Measurements from ENCODE around the gene CALCB.

Gene CALCB

DNA sequence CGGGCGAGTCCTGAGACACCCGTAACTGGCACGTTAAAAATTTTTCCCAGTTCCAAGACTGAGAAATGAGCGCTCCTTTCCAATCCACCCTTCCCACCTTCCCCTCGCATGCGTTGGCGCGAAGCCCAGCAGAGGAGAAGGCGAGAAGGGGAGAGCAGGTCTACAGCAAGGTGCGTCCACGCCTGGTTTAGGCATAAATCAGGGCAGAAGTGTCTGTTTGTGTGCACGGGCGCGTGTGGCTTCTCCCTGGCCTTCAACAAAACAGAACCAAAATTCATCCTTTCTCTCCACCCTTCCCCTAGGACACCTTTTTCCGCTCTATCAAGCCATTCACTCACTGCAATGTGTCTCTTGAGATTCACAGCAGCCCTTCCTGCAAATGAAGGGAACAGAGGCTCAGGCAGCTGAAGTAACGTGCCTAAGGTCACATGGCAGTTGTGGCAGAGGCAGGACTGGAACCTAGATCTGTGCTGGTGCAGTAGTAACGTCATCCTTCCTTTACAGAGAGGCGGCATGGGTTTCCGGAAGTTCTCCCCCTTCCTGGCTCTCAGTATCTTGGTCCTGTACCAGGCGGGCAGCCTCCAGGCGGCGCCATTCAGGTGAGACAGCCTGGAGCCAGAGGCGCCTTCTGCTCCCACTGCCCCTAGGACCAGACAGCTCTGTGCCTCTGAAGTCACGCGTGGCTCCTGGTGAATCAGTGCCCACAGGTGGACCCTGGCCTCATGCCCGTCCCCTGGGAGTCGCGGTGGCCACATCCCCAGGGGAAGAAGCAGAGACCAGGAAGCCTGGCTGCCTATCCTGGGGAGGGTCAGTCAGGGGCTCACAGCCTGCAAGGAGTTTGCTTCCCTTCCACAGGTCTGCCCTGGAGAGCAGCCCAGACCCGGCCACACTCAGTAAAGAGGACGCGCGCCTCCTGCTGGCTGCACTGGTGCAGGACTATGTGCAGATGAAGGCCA lies 1.1 kb downstream of the CALCB start:
- DNase-seq = peak in 46 of 51 donors; percentile 6 to 81 (median 48)

DNA sequence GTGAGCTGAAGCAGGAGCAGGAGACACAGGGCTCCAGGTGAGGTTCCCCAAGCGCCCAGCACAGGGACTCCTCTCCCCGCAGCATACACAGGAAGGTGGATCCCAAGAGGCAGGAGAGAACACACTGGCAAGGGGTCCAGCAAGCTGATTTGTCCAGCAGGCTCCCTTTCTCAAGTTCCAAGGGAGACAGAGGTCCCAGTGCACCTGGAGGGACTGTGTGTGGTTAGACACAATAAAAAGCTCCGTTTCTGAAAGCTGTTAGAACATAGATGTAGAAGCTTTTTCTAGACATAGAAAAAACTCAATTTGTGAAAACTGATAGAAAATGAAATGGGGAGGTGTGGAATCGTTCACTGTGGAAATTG lies 1.8 kb downstream of the CALCB start:
- no peak for DNase-seq

DNA sequence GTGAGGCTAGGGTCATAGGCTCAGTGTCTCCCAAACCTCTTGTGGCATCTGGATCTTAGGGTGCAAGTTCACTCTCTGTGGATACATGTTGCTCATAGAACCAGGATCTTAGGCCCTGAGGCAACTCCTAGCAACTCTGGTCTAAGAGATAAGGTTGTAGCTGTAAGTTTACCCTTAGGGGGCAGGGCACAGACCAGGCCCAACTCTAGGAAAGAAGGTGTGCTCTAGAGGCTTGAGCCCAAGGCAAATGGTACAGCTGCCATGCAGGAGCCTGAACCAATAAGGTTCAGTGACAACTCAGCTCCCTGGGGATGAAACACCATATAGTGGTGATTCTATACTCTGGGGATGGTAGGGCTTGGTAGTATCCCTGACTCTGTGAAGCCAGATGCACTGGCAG lies 17.8 kb downstream of the CALCB start:
- no peak for DNase-seq

DNA sequence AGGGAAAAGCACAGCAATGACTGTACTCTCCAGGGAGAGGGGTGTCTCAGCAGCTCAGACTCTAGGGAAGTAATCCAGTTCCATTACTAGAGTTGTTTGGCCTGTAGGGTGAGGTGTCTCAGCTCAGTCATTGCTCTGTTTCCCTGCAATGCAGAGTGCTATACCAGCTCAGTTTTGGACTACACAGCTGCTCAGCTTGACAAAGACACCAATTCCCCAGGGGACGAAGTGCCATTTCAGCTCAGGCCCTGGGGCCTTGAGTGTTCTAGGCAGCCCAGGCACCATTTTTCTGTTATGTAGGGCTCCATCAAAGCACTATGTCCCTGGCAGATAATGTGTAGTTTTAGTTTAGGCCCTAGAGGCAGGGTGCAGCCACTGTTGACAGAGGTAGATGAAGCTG lies 18.2 kb downstream of the CALCB start:
- no peak for DNase-seq

DNA sequence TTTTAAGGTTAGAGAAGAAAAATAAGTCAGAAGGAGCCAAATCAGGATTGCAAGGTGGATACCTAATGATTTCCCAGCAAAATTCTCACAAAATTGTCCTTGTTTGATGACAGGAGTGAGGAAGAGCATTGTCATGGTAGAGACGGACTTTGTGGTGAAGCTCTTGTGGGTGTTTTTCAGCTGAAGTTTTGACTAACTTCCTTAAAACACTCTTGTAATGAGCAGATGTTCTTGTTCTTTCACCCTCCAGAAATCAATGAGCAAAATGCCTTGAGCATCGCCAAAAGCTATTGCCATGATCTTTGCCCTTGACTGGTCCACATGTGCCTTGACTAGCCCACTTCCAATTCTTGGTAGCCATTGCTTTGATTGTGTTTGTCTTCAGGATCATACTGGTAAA lies 20.0 kb downstream of the CALCB start:
- DNase-seq = no peak

DNA sequence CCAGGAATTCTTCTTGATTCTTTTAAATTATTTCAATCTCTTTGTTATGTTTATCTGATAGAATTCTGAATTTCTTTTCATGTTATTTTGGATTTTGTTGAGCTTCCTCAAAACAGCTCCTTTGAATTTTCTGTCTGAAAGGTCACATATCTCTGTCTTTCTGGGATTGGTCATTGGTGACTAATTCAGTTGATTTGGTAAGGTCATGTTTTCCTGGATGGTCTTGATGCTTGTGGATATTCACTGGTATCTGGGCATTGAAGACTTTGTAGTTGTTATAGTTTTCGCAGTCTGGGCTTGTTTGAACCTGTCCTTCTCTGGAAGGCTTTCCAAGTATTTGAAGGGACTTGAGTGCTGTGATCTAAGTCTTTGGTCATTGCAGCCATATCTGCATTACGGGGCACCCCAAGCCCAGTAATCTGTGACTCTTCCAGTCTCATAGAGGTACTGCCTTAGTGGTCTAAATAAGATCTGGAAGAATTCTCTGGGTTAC lies 22.4 kb downstream of the CALCB start:
- no peak for DNase-seq

DNA sequence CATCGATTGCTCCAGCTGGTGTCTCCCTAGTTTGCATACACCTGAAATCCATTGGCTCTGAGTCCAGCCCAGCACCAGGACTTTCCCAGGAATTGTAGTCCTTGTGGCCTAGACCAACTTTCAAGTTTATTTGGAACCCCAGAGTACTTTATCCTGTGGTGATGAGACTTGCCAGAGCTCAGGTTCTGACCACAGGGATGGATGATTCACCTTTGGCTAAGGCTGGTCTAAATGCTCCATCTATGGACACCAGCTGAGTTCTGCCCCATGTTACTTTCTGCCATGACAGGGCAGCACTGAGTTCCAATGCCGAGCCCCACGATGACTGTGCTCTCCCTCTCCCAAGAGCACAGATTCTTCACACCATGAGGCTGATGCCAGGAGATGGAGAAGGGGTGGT lies 24.0 kb downstream of the CALCB start:
- no peak for DNase-seq

DNA sequence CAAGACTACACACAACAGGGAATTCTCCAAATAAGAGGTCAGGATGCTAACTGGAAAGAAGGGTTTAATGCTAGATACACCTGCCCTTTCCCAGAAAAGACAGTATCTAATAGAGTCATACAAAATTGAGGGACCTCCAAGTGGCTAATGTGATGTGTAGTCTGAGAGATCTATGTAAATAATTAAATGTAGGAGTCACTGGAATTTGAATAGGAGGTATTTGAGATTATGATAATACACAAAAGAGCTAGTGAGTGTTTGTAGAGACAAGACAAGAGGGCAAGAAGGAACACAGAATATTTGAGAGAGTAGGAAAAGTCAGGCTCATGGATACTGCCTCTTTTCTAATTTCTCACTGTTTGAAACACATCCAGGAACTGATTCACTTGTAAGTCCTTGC lies 25.9 kb downstream of the CALCB start:
- no peak for DNase-seq

DNA sequence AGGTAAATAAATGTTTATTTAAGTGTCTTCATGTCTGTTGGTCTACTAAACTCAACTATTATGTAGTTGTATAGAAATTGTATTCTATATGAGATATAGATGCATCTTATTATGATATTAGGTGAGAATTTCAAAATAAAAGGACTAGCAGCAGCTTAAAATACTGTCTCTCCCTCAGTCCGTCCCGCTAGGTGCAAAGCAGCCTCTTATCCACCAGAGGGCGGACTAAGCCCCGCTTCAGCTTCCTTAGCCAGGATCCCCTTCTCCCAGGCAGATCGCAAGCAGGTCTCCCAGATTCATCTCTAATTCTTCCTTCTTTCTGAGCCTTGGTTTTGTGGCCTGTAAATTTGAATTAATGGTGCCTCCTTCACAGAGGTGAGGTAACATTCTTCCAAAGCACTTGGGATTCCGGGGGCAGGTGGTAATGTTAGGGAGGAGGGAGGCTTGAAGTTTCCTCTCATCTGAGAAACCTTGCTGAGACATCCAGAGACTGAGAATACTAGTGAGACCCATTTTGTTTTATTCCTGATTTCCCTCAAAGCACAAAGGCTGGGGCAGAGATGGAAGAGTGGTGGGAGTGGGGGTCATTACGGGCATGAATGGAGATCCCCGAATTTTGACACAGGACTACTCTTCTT lies 27.8 kb downstream of the CALCB start:
- peak in 37 of 51 donors; percentile 4 to 77 (median 36) for DNase-seq

DNA sequence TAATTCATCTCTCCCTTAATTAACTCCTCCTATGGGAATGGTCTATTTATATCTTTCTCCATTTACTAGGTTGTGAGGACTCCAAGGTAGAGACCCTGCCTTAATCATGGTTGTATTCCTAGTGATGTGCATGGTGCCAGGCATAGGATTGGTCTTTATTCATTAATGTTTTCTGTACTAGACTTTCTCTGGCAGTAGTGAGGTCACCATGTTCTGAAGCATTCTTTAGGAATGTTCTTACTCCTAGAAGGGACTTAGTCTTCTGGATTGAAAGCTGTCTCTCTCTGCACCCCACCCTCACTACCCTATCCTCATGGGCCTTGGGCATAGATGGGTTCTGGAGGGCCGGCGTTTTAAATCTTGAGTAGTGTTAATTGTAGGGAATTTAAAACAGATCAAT lies 30.8 kb downstream of the CALCB start:
- DNase-seq = no peak

DNA sequence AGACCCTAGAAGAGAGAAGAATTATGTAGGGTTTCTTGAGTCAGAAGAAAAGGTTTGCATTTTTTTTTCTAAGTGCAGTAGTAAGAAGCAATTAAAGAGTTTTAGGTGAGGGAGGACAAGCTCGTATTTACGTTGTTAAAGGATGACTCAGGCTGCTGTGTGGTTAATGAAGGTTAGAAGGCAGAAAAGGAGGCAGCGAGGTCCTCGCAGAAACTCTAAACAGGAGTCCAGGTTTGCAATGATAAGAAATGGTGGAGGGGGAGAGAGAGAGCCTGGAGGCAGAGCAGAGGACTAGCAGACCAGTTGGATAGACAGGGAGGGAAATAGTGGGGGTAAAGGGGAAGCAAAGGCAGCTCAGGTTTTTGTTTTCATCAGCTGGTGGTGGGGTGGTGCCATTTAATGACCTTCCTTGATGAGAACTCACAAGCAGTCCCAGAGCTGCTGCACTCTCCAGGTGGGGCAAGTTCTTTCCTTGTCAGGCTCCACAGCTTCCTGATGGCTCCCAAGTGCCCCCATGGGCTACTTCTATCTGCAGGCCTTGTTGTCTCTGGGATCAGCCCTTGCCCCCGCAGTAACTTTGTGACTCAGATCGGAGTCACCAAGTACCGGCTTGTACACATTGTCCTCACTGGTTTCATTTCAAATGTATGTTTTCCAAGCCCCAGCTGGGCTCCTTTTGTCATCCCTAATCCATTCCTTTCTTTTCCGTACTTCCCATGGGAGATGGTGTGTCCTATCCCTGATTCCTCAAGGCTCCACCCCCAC lies 33.0 kb downstream of the CALCB start:
- no peak for DNase-seq

DNA sequence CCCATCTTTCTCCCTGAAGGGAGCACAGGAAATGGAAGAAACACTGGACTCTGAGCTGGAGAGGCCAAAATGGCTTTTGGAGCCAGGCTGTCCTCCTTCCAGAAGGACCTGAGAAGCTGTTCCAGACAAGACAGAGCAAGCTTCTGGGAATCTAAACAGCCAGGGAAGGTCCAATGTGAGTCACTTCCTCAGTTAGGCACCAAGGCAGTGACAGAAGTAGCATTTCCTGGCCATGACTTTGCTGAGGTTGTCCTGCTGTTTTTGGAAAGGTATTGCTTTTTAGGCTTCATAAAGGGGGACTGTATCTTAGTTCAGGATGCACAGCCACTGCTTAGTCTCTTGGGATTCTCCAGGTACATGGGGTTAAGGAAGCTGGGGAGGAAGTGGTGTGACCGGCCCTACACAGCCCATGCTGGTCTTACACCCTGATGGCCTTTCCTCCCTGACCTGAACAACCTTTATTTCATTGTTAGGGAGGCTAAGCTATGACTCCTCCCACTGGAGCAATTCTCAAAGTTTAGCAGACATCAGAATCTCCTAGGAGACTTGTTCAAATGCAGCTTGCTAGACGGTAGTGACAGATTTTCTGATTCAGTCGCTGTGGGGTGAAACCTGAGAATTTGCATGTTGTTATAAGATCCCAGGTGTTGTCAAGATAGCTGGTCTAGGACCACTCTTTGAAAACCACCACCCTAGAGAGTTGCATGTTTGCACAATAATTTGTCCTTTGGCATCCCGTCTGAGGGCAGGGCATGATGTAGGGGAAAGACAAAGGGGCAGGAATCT lies 34.5 kb downstream of the CALCB start:
- no peak for DNase-seq

DNA sequence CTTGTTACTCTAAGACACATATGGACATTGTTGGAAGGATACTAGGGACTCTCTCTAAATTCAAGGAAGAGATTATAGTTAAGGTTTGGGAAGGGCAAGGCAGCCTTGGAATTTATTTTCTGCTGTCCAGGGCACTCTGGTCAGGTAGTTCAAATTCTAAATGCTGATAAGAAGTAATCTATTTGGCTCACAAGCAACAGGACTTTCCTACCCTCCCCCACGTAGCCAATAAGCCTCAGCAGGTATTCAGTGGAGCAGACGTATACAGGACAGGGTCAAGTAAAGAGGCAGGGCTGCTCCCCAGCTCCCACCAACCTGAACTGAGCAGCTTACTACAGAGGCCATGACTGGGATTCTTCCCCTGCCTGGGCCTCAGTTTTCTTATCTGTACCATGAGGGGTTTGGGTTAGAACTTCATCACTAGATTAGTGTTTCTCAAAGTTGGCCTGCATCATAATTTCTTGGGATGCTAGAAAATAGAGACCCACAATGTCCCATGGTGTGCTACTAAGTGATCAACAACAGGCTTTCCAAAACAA lies 35.3 kb downstream of the CALCB start:
- DNase-seq = no peak

DNA sequence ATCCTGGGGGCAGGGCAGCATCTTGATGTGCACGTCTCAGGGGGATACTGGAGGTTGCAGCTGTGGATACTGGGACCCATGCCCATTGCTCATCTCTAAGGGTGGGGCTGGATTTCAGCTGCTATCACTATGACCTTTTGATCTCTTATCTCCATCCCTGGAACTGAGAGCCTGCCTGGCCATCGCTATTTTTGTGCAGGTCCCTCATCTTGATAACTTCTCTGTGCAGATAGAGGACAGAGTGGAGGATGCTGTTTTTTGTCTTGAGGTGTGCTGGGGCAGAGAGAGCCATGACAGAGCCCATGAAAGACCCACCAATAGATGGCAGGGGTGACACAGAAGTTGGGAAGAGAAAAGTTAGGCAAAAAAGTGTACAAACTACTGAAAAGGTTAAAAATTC lies 36.2 kb downstream of the CALCB start:
- DNase-seq = no peak

DNA sequence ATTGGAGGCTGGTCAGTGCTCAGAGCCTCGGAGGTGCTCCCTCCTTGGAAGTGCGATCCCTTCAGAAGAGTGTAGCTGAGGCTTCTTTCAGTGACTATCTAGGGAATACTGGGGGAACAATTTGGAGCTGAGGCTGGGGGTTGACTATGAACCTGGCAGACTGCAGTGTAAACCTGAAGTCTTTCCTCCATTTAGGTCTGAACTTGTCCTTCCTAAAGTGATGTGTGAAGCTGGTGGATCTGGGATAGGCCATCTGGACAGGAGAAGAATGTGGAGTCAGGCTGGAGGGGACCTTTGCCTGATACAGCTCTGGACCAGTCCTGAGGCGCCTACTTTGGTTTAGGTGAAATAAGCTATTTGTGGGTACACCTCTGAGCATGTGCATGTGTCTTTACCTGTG lies 37.8 kb downstream of the CALCB start:
- DNase-seq = no peak

DNA sequence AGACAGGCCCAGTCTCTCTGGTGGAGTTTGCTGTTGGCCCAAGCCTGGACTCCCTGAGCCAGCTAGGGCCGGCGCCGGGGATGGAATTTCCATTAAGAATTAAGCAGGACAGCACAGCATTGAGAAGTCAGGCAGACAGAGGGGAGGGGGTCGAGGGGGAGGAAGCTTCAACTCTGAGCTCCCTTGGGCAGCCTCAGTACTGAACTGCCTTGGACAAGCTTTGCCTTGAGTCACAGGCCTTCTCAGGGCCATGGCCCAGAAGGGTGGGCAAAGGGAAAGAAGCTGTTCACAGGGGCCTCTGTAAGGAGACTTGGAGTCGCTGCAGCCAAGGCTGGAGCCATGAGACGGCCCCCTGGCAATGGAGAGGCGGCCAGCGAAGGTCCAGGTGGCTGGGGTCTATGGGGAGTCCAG lies 38.7 kb downstream of the CALCB start:
- DNase-seq = no peak

DNA sequence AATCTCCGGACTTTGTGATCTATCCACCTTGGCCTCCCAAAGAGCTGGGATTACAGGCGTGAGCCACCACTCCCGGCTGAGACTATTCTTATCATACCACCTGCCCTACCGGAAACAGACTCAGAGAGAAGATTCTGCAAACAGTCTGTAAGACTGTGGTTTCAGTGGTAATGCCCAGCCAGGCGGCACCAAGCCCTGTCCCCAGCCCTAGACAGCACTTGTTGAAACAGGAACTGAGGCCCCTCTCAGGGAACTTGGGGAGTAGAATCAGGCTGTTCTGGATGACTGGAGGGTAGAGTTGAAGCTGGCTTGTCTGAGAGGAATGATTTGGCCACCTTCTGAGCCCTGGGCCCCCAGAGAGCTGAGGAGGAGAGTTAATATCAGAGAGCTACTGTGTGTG lies 40.0 kb downstream of the CALCB start:
- peak in 1 of 51 donors; percentile 6 for DNase-seq

DNA sequence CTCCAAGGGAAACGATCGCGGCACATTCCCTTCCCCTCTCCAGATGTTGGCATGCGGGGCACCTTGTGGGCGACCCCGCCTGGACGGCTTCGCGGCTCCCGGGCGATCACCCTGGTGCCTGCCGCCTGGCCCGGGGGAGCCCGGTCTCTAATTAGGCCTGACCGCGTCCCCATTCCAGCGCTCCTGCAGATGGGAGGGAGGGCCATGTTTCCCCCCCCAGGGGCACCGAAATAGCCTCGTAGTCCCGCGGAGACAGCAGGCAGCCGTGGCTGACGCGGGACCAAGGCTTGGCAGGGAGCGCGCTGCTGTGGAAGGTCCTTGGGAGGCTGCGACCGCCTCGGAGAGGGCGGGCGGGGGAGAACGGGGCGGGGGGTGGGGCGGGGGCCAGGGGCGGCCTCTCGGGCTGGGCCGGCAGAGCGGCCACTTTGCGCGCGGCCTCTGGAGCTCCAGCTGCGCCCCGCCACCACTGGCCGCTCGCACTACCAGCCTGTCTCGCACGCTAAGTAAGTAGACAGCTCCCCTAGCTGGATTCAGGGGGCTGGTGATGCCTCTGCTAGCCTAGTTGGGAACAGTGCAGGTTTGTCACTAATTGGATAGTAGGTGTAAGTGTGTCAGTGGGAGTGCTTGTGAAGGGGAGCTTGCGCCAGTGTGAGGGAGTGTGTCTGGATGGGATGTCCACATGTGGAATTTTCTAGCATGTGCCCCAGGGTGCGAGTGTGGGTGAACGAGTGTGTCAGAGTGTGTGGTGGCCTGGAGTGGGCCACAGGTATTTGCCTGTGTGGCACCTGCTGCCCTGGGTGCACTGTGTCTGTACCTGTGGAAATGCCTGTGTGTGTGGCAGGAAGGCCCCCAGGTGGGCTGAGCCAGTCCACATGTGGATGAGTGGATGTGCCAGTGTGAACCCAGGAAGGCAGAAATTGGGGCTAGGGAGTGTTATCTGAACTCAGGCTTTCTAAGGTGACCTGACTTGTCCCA lies 41.4 kb downstream of the CALCB start, which contains the start of gene INSC:
Gene INSC (plus strand): TSS at position 423 of the 975 bp plus-strand sequence. CDS start 34,252 bp downstream, outside the sequence.
- DNase-seq = peak in 5 of 51 donors; percentile 6 to 27 (median 17)

DNA sequence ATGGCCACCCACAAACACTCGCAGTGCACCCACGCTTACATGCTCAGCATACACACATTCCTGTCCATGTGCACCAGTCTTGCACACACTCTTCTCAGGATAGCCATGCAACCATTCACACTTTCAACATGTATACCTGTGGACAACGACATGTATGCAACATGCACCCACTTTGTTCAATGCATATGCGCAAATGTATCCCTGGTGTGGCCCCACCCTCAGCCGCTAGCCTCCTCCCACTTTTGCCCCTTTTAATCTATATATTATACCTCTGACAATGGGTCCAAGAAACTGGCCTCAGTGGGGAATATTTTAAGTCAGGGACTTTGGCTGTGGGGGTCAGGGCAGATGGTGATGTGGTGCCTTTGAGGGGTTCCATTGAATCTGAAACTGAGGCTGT lies 42.3 kb downstream of the CALCB start:
- no peak for DNase-seq
